HG03439 (cell line): ENCODE data around the gene NR2F1.
A peak's percentile ranks its signal among the peaks of the same experiment; 100 is the strongest.

Experiments
- ATAC-seq: cut with Tn5 transposase; IDR thresholded peaks from one replicate; pipeline ENCODE4 v1.9.1; 2021; ENCODE audit warnings: mild to moderate bottlenecking, moderate library complexity; ENCODE audit not compliant: unreplicated experiment

The NR2F1 gene

DNA sequence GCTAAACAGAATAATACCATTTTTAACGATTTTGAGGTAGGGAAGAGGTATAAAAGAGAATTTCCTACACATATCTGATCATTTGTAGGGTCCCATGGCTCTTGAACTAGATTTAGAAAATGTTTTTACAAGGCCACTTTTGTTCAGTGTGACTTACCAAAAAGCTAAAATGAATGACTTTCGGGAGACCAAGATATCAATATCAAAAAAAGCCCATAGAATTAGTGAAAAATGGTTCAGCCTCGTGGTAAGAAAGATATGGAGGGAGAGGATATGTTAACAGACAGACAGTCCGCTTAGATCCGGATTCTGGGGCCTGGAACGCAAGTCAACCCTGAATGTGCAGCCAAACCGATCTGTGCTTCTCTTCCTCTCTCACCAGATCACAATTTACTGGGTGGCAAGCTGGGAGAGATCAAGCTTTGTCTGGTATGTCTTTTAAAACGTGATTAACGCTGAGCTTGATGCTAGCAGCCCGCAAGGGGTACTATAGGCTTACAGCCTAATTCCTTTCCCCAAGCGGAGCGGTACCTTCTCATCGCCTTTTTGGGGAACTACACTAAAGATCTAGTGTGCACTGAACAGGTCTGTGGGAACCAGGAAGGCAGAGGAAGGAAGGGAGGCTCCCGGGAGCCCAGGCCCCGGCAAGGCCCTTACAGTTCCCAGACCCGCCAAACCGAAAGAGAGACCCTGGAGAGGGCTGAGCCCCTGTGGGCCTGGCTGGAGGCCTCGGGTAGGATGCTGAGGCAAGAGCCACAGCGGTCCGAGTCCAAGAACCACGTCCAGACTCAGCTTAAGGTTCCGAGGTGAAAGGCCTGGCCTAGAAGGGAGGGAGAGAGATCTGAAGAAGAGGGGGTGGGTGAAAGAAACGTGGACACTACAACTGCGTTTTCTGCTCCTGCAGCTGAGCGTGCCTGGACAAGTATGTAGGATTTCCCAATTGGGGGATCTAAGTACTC, 4.9 kb upstream of the NR2F1 start:
- ATAC-seq = no peak

DNA sequence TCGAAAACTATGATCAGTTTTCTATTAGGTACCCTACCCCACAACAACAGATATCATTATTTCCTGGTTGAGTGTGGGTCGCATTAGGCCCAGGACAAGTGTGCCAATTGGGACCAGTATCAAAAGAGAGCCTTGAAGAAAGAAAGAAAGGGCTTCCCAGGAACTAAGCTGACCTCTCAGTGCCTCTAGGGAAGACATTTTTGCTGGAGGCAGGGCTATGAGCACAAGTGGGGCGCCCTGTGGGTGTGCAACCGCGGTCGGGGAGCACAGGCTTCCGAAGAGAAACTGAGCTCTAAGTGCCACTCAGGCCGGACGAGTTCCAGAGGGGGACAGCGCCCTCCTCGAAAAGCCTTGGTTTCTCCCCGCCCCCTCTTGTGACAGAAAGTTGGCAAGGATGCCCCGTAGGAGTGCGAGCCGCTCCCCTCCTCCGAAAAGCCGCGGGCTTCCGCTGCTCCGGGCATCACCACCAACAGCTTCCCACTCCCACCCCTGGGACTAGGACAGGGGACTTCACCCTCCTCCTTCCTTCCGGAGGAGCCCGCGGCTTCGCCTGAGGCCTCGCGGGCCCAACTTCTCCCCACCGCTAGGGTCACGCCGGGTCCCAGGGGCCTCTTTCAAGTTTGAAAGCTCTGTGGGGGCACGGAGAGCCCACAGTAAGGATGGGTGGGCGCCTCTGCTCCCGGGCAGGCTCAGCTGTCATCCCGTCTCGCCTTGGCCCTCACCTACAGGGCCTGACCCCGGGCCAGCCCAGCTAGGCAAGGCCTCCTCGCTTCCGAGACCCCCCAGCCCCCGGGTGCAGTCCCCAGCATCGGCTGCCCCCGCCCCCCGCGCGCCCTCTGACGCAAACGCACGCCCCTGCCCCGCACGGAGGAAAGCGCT, 4.0 kb upstream of the NR2F1 start:
- no peak for ATAC-seq

DNA sequence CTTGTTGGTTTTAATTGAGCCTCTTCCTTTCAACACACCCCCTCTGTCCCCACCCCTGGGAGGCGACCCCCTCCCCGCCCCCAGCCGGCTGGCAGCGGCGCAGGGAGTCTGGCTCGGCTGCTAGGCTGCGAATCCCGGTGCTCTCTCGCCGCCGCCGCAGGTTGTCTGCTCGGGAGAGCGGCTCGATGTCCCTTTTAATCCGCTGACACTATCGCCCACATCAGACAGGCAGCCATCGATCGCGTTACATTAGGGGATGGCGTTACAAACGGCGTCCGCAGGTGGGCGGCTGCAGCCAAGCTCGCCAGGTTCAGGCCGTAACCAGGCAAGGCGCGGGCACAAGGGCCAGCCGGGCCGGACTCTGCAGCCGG, 3.3 kb upstream of the NR2F1 start:
- no peak for ATAC-seq

DNA sequence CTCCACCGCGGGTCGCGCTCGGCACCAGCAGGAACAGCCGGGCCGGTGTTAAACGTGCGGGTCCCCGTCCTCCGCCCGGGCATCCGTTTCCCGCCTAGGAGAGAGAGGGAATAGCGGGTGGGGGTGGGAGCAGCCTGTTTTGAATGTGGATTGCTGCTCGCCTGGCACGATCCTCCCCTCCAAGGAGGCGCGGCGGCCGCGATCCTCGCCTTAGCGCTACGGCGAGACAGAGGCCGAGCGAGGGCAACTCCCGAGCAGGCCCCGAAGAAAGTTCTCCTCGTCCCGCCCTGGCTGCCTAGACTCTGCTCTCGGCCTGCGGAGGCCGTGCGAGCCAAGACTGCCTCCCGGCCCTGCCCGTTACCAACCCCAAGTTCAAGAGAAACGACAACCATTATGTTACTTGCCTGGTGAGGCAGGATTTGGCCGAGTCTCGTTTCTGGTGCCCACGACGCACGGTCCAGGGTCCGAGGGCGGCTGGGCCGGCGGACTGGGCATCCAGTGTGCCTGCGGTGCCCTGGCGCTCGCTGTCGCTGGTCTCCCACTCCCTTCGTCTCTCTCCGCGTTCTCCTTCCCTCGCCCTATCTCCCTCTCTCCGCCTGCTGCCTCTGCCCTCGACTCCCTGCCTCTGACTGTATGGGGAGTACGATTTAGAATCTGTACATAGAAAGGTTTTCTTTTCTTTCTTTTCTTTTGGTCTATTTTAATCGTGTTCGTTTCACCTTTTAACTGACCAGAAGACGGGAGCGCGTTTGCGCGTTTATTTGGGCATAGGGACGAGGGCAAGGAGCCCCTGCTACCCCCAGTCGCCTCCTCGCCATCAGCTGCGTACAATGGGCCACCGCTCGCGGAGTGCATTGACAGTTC, 2.7 kb upstream of the NR2F1 start:
- ATAC-seq = no peak

DNA sequence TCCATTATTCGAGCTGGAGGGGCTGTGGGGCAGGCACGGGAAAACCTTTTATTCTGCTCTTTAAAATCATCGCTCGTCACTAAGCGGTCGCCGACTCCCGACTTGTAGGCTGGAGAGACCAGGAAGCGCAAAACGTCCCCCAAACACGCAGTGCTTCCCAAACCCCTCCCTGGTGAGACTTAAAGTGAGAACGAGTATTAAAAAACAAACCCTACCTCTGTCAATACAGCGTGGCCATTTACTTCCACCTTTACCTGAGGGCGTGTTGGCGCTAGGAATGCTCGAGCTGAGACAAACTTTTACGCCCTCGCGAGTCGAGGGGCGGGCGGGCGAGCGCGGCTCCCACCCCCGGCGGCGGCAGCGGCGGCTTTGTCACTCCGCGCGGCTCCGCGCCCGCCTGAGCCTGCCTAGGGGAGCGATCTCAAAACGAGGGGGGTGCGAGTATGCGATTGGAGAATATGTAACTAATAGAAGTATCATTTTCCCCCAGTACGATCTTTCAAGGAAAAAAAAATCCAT, 2.0 kb upstream of the NR2F1 start, which contains the start of gene NR2F1-AS1:
TSS of gene NR2F1-AS1 (minus strand) at position 293 of the 519 bp plus-strand sequence.
- ATAC-seq = peak; percentile 43

DNA sequence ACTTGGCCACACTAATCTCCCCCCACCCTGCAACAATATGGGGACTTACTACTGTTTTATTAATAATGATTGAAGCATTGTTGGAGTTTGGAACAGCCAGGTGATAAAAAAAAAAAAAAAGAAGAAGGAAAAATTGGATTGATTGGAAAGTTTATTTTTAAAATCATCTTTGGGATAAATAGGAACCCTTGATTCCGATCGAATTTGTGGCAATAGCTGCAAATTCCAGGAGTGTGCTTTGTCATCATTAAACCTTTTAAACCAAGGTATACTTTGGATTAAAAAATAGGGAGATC, 907 bp upstream of the NR2F1 start:
- no peak for ATAC-seq

DNA sequence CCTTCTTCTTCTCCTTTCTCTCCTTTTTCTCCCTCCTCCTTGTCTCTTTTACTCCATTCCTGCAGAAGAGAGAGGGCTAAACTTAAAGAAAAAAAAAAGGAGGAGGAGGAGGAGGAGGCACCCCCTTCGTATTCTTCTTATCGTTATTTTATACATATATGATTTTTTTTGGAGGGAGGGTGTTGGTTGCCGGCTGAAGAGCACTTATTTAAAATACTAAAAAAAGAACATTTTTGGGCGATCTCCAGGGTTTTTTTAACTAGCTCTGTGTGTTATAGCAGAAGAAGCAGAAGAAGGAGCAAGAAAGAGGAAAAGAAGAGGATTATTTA, 381 bp downstream of the NR2F1 start:
- ATAC-seq = no peak

DNA sequence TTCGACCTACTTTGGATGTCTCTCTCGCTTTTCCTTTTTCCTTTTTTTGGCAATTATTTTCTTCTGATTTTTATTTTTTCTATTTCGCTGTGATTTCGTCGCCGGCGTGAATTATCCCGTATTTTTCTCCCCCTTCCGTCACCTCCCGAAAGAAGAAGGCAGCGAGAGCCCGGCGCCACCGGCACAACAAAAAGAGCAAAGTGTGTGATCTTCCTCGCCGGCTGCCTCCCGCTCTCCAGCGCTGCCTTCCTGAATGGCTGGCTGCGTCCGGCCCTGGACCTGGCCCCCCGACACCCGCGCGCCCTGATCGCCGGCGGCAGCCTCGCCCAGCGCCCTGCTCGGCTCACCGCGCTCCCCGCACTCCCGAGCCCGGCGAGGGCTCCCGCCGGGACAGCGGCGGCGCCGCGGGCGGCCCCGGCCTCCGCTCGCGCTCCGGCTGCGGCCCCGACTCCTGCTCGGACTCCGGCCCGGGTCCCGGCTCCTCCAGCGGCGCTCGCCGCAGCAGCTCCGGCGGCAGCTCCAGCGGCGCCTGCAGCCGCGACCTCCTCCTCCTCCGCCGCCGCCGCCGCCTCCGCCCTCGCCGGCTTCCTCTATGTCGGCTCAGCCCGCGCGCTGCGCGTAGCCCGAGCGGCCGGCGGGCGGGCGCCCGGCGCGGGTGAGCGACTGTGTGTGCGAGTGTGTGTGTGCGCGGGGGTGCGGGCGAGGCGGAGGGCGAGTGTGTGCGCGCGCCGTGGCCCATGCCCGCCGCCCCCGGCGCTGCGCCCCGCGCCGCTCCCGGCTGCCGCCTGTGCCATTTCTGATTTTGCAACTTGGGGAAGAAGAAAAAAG, 960 bp downstream of the NR2F1 start:
- peak; percentile 32 for ATAC-seq

DNA sequence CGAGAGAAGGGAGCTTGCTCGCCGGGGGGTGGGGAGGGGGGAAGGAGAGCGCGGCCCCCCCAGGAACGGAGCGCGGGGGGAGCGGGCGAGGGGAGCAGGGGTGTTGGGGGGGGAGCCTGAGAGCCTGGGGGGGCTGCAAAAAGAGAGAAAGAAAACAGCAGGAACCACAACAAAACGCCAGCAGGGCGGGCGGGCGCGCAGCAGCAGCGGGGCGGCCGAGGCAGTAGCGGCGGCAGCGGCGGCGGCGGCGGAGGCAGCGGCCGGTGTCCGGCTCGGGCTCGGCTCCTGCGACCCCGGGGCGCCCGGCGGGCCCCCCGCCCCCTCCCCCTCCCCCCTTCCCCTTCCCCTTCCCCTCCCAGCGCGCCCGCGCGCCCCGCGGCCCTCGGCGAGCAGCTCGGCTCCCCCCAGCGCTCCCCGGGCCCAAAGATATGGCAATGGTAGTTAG, 1.6 kb downstream of the NR2F1 start:
- no peak for ATAC-seq

DNA sequence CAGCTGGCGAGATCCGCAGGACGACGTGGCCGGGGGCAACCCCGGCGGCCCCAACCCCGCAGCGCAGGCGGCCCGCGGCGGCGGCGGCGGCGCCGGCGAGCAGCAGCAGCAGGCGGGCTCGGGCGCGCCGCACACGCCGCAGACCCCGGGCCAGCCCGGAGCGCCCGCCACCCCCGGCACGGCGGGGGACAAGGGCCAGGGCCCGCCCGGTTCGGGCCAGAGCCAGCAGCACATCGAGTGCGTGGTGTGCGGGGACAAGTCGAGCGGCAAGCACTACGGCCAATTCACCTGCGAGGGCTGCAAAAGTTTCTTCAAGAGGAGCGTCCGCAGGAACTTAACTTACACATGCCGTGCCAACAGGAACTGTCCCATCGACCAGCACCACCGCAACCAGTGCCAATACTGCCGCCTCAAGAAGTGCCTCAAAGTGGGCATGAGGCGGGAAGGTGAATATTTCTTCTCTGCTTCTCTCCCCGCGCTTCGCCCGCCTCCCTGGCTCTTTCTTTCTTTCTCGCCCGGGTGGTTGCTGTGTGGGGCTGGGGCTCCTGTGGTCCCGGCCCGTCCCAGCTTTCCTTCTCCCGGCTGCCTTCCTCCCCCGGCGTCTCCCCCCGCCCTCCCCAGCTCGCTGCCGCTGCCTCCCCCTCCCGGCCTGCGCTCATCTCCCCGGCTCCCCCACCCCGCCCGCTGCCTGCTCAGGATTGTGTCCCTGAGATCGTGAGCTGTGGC, 2.2 kb downstream of the NR2F1 start:
- no peak for ATAC-seq

DNA sequence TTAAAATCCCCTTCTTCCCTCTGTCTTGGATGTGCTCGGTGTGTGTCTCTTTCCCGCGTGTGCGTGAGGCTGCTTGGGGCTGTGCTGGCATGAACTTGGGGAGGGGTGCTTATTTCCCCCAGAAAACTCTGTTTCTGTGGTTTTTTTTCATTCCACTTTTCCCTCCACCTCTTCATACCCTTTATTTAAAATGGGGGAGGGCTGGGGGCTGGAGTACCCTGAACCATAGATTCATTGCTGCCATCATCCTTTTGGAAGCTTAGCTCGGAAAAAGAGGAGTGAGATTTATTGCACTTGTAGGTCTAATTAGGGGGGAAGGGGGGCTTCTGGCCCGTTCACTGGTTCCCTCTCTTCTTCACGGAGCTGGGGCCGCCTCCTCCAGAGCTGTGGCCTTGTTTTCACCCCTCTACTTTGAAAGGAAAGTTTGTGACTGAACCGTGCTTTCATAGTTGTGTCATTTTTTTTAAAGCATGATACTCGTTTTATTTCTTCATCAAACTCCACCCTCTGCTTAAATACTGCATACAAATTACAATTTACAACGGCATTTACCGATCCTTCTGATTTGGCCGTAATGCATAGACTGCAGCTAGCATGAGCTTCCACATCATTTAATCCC, 2.9 kb downstream of the NR2F1 start:
- ATAC-seq = no peak

DNA sequence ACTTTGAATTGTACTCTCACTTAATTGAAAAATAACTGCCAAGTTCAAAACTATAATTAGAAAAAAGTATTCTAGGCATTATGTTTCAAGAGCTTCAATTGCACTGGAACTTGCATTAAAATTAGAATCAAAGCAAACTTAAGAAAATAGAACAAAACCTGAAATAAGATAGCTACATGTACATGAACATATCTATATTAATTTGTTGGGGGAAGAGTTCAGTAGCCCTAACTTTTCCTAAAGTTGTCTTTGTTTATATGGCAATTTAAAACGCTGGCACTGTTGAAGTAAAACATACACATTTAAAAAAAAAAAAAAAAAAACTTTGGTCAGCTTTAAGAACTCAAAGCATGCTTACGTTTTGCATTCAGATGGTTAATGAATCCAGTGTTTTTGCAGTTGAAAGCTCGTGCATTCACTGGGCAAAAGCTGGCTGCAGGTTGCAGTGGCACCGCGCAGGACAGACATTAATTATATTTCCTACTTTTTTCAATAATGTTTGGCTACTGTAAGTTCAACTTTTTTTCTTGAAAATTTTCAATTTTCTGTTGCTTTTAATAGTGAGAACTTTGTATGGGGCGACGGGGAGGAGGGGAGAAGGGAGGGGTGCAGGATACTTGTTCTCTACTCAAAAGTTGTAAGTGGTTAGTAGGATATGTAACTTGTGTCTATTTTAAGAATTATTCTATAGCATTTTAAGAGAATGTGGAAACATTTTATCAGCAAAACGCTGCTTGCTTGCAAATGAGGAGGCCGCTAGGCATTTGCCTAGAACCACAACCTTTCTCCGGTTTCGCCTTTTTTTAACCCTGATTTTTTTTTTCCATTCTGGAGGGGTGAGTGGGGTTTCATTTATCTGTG, 3.9 kb downstream of the NR2F1 start:
- ATAC-seq = no peak

DNA sequence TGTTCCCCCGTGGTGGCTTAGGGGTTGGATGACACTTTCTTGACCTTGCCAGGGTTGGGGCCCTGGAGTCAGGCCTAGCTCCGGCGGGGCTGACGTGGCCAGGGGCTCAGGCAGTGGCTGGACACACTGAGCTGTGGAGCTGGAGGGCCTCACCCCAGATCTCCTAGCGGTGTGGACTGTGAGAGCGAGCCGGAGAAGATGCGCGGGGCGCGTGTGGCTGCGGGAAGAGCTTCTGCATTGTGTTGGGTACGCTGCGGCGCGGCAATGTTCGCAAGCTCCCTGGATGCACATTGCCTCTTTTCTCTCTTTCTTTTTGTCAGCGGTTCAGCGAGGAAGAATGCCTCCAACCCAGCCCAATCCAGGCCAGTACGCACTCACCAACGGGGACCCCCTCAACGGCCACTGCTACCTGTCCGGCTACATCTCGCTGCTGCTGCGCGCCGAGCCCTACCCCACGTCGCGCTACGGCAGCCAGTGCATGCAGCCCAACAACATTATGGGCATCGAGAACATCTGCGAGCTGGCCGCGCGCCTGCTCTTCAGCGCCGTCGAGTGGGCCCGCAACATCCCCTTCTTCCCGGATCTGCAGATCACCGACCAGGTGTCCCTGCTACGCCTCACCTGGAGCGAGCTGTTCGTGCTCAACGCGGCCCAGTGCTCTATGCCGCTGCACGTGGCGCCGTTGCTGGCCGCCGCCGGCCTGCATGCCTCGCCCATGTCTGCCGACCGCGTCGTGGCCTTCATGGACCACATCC, 4.8 kb downstream of the NR2F1 start:
- ATAC-seq = no peak

DNA sequence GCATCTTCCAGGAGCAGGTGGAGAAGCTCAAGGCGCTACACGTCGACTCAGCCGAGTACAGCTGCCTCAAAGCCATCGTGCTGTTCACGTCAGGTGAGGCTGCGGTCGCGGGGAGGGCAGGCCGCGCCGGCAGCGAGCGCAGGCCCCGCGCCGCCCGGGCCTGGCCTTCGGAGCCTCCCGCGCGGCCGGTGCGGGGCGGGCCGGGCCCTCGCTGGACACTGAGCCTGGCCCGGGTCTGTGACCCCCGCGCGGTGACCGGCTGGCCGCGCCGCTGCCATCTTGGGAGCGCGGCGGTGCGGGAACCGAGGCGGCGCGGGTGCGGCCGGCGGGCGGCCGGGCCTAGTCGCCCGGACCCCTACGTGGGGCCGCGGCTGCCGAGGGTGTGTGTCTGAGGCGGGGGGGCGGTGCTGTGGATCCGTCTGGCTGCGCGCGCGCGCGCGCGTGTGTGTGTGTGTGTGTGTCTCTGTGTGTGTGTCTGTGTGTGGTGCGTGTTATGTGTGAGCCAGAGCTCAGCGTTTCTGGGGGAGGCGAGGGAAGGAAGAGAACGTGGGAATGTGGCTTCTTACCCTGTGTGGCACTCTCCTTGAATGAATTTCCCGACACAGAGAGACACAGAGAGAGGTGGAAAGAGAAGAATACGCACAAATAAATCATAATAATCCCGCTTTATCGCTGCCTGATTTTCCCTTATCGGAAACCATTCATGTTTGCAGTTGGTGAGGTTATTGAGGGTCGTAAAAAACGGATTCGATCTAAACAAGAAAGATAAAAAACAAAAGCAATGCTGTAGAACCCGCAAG, 5.5 kb downstream of the NR2F1 start:
- ATAC-seq = no peak

DNA sequence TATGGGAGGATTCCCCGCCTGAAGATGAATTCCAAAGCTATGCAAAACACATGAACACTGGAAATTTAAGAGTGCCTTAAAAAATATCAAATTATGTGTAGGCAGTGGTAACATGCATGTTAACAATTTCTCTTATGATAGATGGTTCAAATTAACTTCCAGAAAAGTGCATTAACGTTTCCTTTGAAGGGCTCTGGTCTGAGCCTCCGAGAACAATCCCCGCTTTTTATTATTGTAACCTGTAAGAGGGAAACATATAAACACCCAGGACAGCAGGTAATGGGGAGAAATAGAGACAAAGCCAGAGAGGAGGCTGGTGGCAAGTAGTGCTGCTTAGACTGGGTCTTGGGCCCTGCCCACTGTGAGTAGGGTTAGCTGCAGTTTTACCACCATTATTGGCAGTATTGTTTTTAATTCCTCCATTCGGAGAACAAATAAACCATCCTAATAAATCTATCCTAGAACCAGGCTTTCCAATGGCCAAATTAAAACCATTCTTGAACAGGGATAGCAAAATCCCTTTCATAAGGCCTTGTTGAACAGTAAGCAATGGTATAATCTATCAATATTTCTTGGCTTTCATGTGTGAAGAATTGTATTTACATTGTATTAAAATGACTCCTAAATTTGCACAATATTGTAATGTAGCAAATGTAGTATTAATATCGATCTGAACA, 6.3 kb downstream of the NR2F1 start:
- no peak for ATAC-seq

DNA sequence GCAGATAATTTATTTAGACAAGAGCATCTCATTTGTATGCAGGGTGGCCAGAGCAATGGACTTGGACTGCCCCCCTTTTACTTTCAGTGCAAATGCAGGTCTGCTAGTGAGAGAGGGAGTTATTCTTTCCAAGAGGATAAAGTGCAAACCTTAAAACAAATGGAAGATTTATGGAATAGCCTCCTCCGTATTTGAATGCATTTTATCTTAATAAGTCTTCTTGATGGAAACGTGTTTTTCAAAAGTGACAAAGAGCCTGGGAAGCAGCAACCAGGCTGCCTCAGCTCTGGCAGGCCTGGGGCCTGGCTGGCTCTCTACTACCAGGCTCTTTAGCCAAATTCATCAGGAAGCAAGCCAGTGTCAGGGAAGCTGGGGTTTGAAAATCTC, 6.8 kb downstream of the NR2F1 start:
- no peak for ATAC-seq
